ENCODE measurements around the gene TROAP.
A peak's percentile ranks its signal among the peaks of the same experiment; 100 is the strongest.
"Not testable (repeated sequence)": the region's sequence is repeated elsewhere in the genome, so short reads cannot be mapped to it uniquely, and the experiment has no call there.

The TROAP gene

GRCh38 chr12:49322708-49323523 is at the start of gene TROAP:
Gene TROAP (plus strand): TSS chr12:49323255. CDS start chr12:49323609, 354 bp downstream.
- peak; percentile 94 for DNase-seq

- no peak for DNase-seq
Observed at GRCh38 chr12:49273726-49274395, 49.2 kb upstream of the TROAP start.

- no peak for DNase-seq
Observed at GRCh38 chr12:49274396-49275069, 48.5 kb upstream of the TROAP start.

GRCh38 chr12:49276304-49277290 is 46.5 kb upstream of the TROAP start:
- no peak for DNase-seq

GRCh38 chr12:49277466-49277865 is 45.6 kb upstream of the TROAP start:
- DNase-seq = no peak

GRCh38 chr12:49279706-49280159 is 43.3 kb upstream of the TROAP start:
- peak; percentile 69 for DNase-seq

GRCh38 chr12:49280545-49280944 is 42.5 kb upstream of the TROAP start:
- not testable (repeated sequence) for DNase-seq

- no peak for DNase-seq
Observed at GRCh38 chr12:49282302-49282701, 40.8 kb upstream of the TROAP start.

- DNase-seq = not testable (repeated sequence)
Observed at GRCh38 chr12:49282740-49283375, 40.2 kb upstream of the TROAP start.

- no peak for DNase-seq
Observed at GRCh38 chr12:49283541-49284429, 39.3 kb upstream of the TROAP start.

- DNase-seq = no peak
Observed at GRCh38 chr12:49284672-49285071, 38.4 kb upstream of the TROAP start.

GRCh38 chr12:49287876-49288275 is 35.2 kb upstream of the TROAP start:
- no peak for DNase-seq

- no peak for DNase-seq
Observed at GRCh38 chr12:49288412-49288853, 34.6 kb upstream of the TROAP start.

GRCh38 chr12:49288922-49289555 is 34.0 kb upstream of the TROAP start:
- DNase-seq = no peak

- DNase-seq = no peak
Observed at GRCh38 chr12:49292729-49293055, 30.4 kb upstream of the TROAP start.

- DNase-seq = no peak
Observed at GRCh38 chr12:49293056-49293956, 29.7 kb upstream of the TROAP start.

GRCh38 chr12:49294086-49294803 is 28.8 kb upstream of the TROAP start:
- DNase-seq = no peak

- no peak for DNase-seq
Observed at GRCh38 chr12:49294804-49295081, 28.3 kb upstream of the TROAP start.

Measured in GF-D8 (cell line).